ENCODE data around the gene PLCH1.

Gene PLCH1

GRCh38 chr3:155520463-155520862 is 224.4 kb downstream of the PLCH1 start:
- Histone ChIP-seq H3K4me3 (ENCODE audit: low read length) (no peak overlapping the region), H3K9ac (ENCODE audit: low read length) (no peak overlapping the region), H3K27ac (ENCODE audit: low read depth, low read length) (no peak overlapping the region), H3K4me1 (ENCODE audit: control insufficient read depth, insufficient read depth, low read length) (no peaks in the 10 kb centered on the region), H3K27me3 (ENCODE audit: control insufficient read depth, insufficient read depth, low read length) (no peaks in the 10 kb centered on the region), H3K36me3 (ENCODE audit: control insufficient read depth, insufficient read depth, low read length) (no peaks in the 10 kb centered on the region)

DNA sequence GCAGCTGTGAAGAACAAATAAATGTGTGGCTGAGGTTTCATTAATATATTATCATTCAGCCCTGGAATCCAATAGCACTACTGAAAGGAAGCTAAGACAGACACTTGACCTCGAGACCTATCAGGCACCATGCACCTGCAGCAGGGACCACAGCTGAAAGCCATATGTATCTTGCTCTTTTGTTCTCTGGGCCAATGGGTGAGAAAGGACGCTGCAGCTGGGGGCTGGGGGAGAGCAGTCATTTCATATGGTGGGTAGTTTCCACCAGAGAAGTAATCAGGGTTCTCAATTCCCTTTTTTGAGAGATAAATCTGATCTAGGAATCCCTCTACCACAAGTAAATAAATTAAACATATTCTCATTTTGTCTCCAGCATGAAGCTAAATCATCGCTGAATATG is 225.8 kb downstream of the PLCH1 start:
- H3K4me1 ChIP-seq (ENCODE audit: control insufficient read depth, insufficient read depth, low read length) = no peaks in the 10 kb centered on the region
- no peak overlapping the region for H3K27ac ChIP-seq (ENCODE audit: low read depth, low read length)
- H3K36me3 ChIP-seq (ENCODE audit: control insufficient read depth, insufficient read depth, low read length) = no peaks in the 10 kb centered on the region
- no peak overlapping the region for H3K4me3 ChIP-seq (ENCODE audit: low read length)
- H3K9ac ChIP-seq (ENCODE audit: low read length) = no peak overlapping the region
- H3K27me3 ChIP-seq (ENCODE audit: control insufficient read depth, insufficient read depth, low read length) = no peaks in the 10 kb centered on the region

- no peak overlapping the region for H3K4me3 ChIP-seq (ENCODE audit: low read length)
- H3K27ac ChIP-seq (ENCODE audit: low read depth, low read length) = no peak overlapping the region
- no peaks in the 10 kb centered on the region for H3K27me3 ChIP-seq (ENCODE audit: control insufficient read depth, insufficient read depth, low read length)
- H3K36me3 ChIP-seq (ENCODE audit: control insufficient read depth, insufficient read depth, low read length) = no peaks in the 10 kb centered on the region
- no peaks in the 10 kb centered on the region for H3K4me1 ChIP-seq (ENCODE audit: control insufficient read depth, insufficient read depth, low read length)
- no peak overlapping the region for H3K9ac ChIP-seq (ENCODE audit: low read length)
Observed at GRCh38 chr3:155517903-155518302, 227.0 kb downstream of the PLCH1 start.

- H3K4me3 ChIP-seq (ENCODE audit: low read length) = no peak overlapping the region
- H3K9ac ChIP-seq (ENCODE audit: low read length) = no peak overlapping the region
- H3K4me1 ChIP-seq (ENCODE audit: control insufficient read depth, insufficient read depth, low read length) = no peaks in the 10 kb centered on the region
- no peaks in the 10 kb centered on the region for H3K36me3 ChIP-seq (ENCODE audit: control insufficient read depth, insufficient read depth, low read length)
- H3K27me3 ChIP-seq (ENCODE audit: control insufficient read depth, insufficient read depth, low read length) = no peaks in the 10 kb centered on the region
- H3K27ac ChIP-seq (ENCODE audit: low read depth, low read length) = no peak overlapping the region
Observed at GRCh38 chr3:155516439-155516838, 228.4 kb downstream of the PLCH1 start.

GRCh38 chr3:155512867-155513261 is 232.0 kb downstream of the PLCH1 start:
- no peak overlapping the region for H3K4me3 ChIP-seq (ENCODE audit: low read length)
- no peak overlapping the region for H3K9ac ChIP-seq (ENCODE audit: low read length)
- no peaks in the 10 kb centered on the region for H3K4me1 ChIP-seq (ENCODE audit: control insufficient read depth, insufficient read depth, low read length)
- no peaks in the 10 kb centered on the region for H3K36me3 ChIP-seq (ENCODE audit: control insufficient read depth, insufficient read depth, low read length)
- no peaks in the 10 kb centered on the region for H3K27me3 ChIP-seq (ENCODE audit: control insufficient read depth, insufficient read depth, low read length)
- H3K27ac ChIP-seq (ENCODE audit: low read depth, low read length) = no peak overlapping the region

GRCh38 chr3:155512175-155512866 is 232.6 kb downstream of the PLCH1 start:
- Histone ChIP-seq H3K27me3 (ENCODE audit: control insufficient read depth, insufficient read depth, low read length) (no peaks in the 10 kb centered on the region), H3K4me1 (ENCODE audit: control insufficient read depth, insufficient read depth, low read length) (no peaks in the 10 kb centered on the region), H3K4me3 (ENCODE audit: low read length) (no peak overlapping the region), H3K36me3 (ENCODE audit: control insufficient read depth, insufficient read depth, low read length) (no peaks in the 10 kb centered on the region), H3K9ac (ENCODE audit: low read length) (no peak overlapping the region), H3K27ac (ENCODE audit: low read depth, low read length) (no peak overlapping the region)

- no peaks in the 10 kb centered on the region for H3K4me1 ChIP-seq (ENCODE audit: control insufficient read depth, insufficient read depth, low read length)
- no peak overlapping the region for H3K9ac ChIP-seq (ENCODE audit: low read length)
- H3K27me3 ChIP-seq (ENCODE audit: control insufficient read depth, insufficient read depth, low read length) = no peaks in the 10 kb centered on the region
- H3K27ac ChIP-seq (ENCODE audit: low read depth, low read length) = no peak overlapping the region
- H3K36me3 ChIP-seq (ENCODE audit: control insufficient read depth, insufficient read depth, low read length) = no peaks in the 10 kb centered on the region
- H3K4me3 ChIP-seq (ENCODE audit: low read length) = no peak overlapping the region
Observed at GRCh38 chr3:155504682-155505081, 240.2 kb downstream of the PLCH1 start.

GRCh38 chr3:155502630-155503029 is 242.2 kb downstream of the PLCH1 start:
- Histone ChIP-seq H3K4me3 (ENCODE audit: low read length) (no peak overlapping the region), H3K27me3 (ENCODE audit: control insufficient read depth, insufficient read depth, low read length) (no peaks in the 10 kb centered on the region), H3K27ac (ENCODE audit: low read depth, low read length) (no peak overlapping the region), H3K36me3 (ENCODE audit: control insufficient read depth, insufficient read depth, low read length) (no peaks in the 10 kb centered on the region), H3K4me1 (ENCODE audit: control insufficient read depth, insufficient read depth, low read length) (no peaks in the 10 kb centered on the region), H3K9ac (ENCODE audit: low read length) (no peak overlapping the region)

GRCh38 chr3:155500194-155500818 is 244.6 kb downstream of the PLCH1 start:
- Histone ChIP-seq H3K27ac (ENCODE audit: low read depth, low read length) (no peak overlapping the region), H3K4me3 (ENCODE audit: low read length) (no peak overlapping the region), H3K27me3 (ENCODE audit: control insufficient read depth, insufficient read depth, low read length) (no peaks in the 10 kb centered on the region), H3K4me1 (ENCODE audit: control insufficient read depth, insufficient read depth, low read length) (no peaks in the 10 kb centered on the region), H3K9ac (ENCODE audit: low read length) (no peak overlapping the region), H3K36me3 (ENCODE audit: control insufficient read depth, insufficient read depth, low read length) (no peaks in the 10 kb centered on the region)

GRCh38 chr3:155497930-155498647 is 246.8 kb downstream of the PLCH1 start:
- no peak overlapping the region for H3K27ac ChIP-seq (ENCODE audit: low read depth, low read length)

DNA sequence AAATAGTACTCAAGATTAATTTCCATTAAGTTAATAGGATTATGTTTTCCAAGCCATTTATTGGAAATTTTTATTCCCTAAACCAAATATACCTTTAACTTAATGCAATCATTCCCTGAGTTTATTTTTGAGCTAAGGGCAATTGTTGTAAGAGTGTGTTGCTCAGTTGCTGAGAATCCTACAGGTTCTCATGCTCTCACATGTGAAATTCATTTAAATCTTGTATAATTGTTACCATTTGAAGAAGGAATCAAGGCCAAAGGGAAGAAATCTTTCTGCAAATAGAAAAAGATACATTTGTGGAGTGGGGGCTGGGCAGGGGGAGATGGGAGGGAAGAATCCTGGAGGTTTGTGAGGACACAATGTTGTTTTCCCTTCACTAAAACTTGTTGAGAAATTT is 248.7 kb downstream of the PLCH1 start:
- Histone ChIP-seq H3K4me1 (ENCODE audit: control insufficient read depth, insufficient read depth, low read length) (no peaks in the 10 kb centered on the region), H3K4me3 (ENCODE audit: low read length) (no peak overlapping the region), H3K36me3 (ENCODE audit: control insufficient read depth, insufficient read depth, low read length) (no peaks in the 10 kb centered on the region), H3K27me3 (ENCODE audit: control insufficient read depth, insufficient read depth, low read length) (no peaks in the 10 kb centered on the region), H3K27ac (ENCODE audit: low read depth, low read length) (no peak overlapping the region), H3K9ac (ENCODE audit: low read length) (no peak overlapping the region)

More at GRCh38 chr3:155497930-155498647, 246.8 kb downstream of the PLCH1 start:
- no peak overlapping the region for H3K4me3 ChIP-seq (ENCODE audit: low read length)
- no peak overlapping the region for H3K9ac ChIP-seq (ENCODE audit: low read length)
- no peaks in the 10 kb centered on the region for H3K27me3 ChIP-seq (ENCODE audit: control insufficient read depth, insufficient read depth, low read length)
- no peaks in the 10 kb centered on the region for H3K36me3 ChIP-seq (ENCODE audit: control insufficient read depth, insufficient read depth, low read length)
- H3K4me1 ChIP-seq (ENCODE audit: control insufficient read depth, insufficient read depth, low read length) = no peaks in the 10 kb centered on the region

DNA sequence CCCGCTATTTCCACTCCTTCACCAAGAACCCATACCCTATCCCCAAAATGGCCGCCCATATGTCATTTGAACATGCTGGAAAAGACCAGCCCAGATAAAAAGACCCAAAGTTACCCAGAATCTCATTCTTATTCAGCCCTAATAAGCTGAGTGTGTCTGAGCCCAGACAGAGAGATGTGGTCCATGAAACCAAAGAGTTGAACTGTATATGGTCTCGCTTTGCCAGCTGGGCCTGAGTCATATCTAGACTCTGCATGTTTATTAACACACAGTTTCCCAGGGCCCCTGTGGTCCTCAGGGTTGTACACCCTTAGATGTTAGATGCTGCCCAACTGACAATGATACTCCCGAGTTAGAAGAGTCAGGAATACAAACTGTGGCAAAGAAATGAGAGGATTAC is 249.5 kb downstream of the PLCH1 start:
- no peaks in the 10 kb centered on the region for H3K4me1 ChIP-seq (ENCODE audit: control insufficient read depth, insufficient read depth, low read length)
- H3K27ac ChIP-seq (ENCODE audit: low read depth, low read length) = no peak overlapping the region
- H3K27me3 ChIP-seq (ENCODE audit: control insufficient read depth, insufficient read depth, low read length) = no peaks in the 10 kb centered on the region

More for the DNA sequence above, 249.5 kb downstream of the PLCH1 start:
- Histone ChIP-seq H3K4me3 (ENCODE audit: low read length) (no peak overlapping the region), H3K9ac (ENCODE audit: low read length) (no peak overlapping the region), H3K36me3 (ENCODE audit: control insufficient read depth, insufficient read depth, low read length) (no peaks in the 10 kb centered on the region)
